Mesenchymal stem cell (in vitro differentiated cells and primary cell): ENCODE results near the gene PFN2.

ENCODE experiments used
- DNase-seq: peaks from one replicate; pipeline ENCODE4 v3.0.0-alpha.2; 2013
- H2AFZ ChIP-seq: one replicate; pipeline ENCODE4 v1.6.1; 2013; ENCODE audit warnings: low read depth, mild to moderate bottlenecking, control low read depth, inconsistent platforms, low read length, moderate library complexity
- H2AK5ac ChIP-seq: 2 replicates; pipeline ENCODE4 v1.6.1; 2013; ENCODE audit warnings: low read length, moderate library complexity, mild to moderate bottlenecking, inconsistent platforms; ENCODE audit not compliant: severe bottlenecking
- H2BK120ac ChIP-seq: one replicate; pipeline ENCODE4 v1.6.1; 2013; ENCODE audit warnings: low read depth, mild to moderate bottlenecking, inconsistent platforms, low read length, moderate library complexity
- H2BK12ac ChIP-seq, 2 experiments: one replicate each; pipeline ENCODE4 v1.6.1; 2013; ENCODE audit warnings: inconsistent platforms in 2 of 2, low read length in 2 of 2, mild to moderate bottlenecking in 2 of 2, moderate library complexity in 2 of 2, control low read depth in 1 of 2
- H2BK15ac ChIP-seq: one replicate; pipeline ENCODE4 v1.6.1; 2013; ENCODE audit warnings: mild to moderate bottlenecking, low read depth, inconsistent platforms; ENCODE audit not compliant: poor library complexity, severe bottlenecking
- H2BK5ac ChIP-seq: 2 replicates; pipeline ENCODE4 v1.6.1; 2013; ENCODE audit warnings: low read depth, mild to moderate bottlenecking, low read length, control low read depth, inconsistent platforms; ENCODE audit not compliant: poor library complexity, severe bottlenecking
- H3K14ac ChIP-seq, 2 experiments: one replicate each; pipeline ENCODE4 v1.6.1; 2013; ENCODE audit warnings: inconsistent platforms in 2 of 2, low read length in 2 of 2, control low read depth in 1 of 2, mild to moderate bottlenecking in 1 of 2, moderate library complexity in 1 of 2
- H3K18ac ChIP-seq, 2 experiments: one replicate each; pipeline ENCODE4 v1.6.1; 2013; ENCODE audit warnings: inconsistent platforms in 2 of 2, low read length in 2 of 2, control low read depth in 1 of 2, low read depth in 1 of 2, mild to moderate bottlenecking in 1 of 2
- H3K23ac ChIP-seq, 2 experiments: one replicate each; pipeline ENCODE4 v1.6.1; 2013; ENCODE audit warnings: inconsistent platforms in 2 of 2, low read length in 2 of 2, mild to moderate bottlenecking in 2 of 2, moderate library complexity in 2 of 2, control low read depth in 1 of 2
- H3K27ac ChIP-seq: 2 replicates; pipeline ENCODE4 v1.5.1; 2013; ENCODE audit warnings: mild to moderate bottlenecking, moderate library complexity, low read length, control low read depth, inconsistent platforms; ENCODE audit not compliant: poor library complexity, severe bottlenecking
- H3K27me3 ChIP-seq, 2 experiments: 2 replicates each; pipeline versions ENCODE4 v1.6.1 to v1.7.0; 2013; ENCODE audit warnings: low read length in 2 of 2, mild to moderate bottlenecking in 2 of 2, moderate library complexity in 2 of 2, control low read depth in 1 of 2, inconsistent platforms in 1 of 2; ENCODE audit not compliant: control insufficient read depth in 1 of 2, insufficient read depth in 1 of 2
- H3K36me3 ChIP-seq, 2 experiments: 2 replicates each; pipeline versions ENCODE4 v1.6.1 to v1.7.0; 2013; ENCODE audit warnings: low read length in 2 of 2, control low read depth in 1 of 2, inconsistent platforms in 1 of 2, low read depth in 1 of 2, mild to moderate bottlenecking in 1 of 2; ENCODE audit not compliant: insufficient read depth in 2 of 2, control insufficient read depth in 1 of 2
- H3K4ac ChIP-seq, 2 experiments: one replicate each; pipeline ENCODE4 v1.6.1; 2013; ENCODE audit warnings: inconsistent platforms in 2 of 2, low read length in 2 of 2, mild to moderate bottlenecking in 2 of 2, moderate library complexity in 2 of 2, control low read depth in 1 of 2, low read depth in 1 of 2
- H3K4me1 ChIP-seq: 2 replicates; pipeline ENCODE4 v1.6.1; 2013; ENCODE audit warnings: low read depth, low read length, control low read depth; ENCODE audit not compliant: control insufficient read depth, insufficient read depth
- H3K4me2 ChIP-seq: 2 replicates; pipeline ENCODE4 v1.6.1; 2013; ENCODE audit warnings: low read length, mild to moderate bottlenecking, inconsistent platforms; ENCODE audit not compliant: poor library complexity, severe bottlenecking
- H3K4me3 ChIP-seq, 2 experiments: 2 replicates each; pipeline versions ENCODE4 v1.5.1 to v1.7.0; 2013; ENCODE audit warnings: low read length in 2 of 2, mild to moderate bottlenecking in 2 of 2, control low read depth in 1 of 2, low read depth in 1 of 2; ENCODE audit not compliant: insufficient read depth in 1 of 2
- H3K79me1 ChIP-seq: replicated peaks from 2 replicates; pipeline ENCODE4 v1.6.1; 2013; ENCODE audit warnings: mild to moderate bottlenecking, control low read depth, low read length, inconsistent platforms; ENCODE audit not compliant: poor library complexity, severe bottlenecking
- H3K9ac ChIP-seq: 2 replicates; pipeline ENCODE4 v1.7.0; 2013; ENCODE audit warnings: mild to moderate bottlenecking, low read length, moderate library complexity
- H3K9me3 ChIP-seq: 2 replicates; pipeline ENCODE4 v1.7.0; 2013; ENCODE audit warnings: mild to moderate bottlenecking, low read length; ENCODE audit not compliant: control insufficient read depth
- H4K8ac ChIP-seq: one replicate; pipeline ENCODE4 v1.6.1; 2013; ENCODE audit warnings: inconsistent platforms, mild to moderate bottlenecking, low read length, moderate library complexity
- H4K91ac ChIP-seq: one replicate; pipeline ENCODE4 v1.6.1; 2013; ENCODE audit warnings: mild to moderate bottlenecking, low read length, inconsistent platforms
- WGBS: methylation state at CpG from one replicate; pipeline ENCODE4 v1.1.7; 2013; ENCODE audit warnings: mixed read lengths; 5-methylcytosine and 5-hydroxymethylcytosine counted together

Gene PFN2

DNA sequence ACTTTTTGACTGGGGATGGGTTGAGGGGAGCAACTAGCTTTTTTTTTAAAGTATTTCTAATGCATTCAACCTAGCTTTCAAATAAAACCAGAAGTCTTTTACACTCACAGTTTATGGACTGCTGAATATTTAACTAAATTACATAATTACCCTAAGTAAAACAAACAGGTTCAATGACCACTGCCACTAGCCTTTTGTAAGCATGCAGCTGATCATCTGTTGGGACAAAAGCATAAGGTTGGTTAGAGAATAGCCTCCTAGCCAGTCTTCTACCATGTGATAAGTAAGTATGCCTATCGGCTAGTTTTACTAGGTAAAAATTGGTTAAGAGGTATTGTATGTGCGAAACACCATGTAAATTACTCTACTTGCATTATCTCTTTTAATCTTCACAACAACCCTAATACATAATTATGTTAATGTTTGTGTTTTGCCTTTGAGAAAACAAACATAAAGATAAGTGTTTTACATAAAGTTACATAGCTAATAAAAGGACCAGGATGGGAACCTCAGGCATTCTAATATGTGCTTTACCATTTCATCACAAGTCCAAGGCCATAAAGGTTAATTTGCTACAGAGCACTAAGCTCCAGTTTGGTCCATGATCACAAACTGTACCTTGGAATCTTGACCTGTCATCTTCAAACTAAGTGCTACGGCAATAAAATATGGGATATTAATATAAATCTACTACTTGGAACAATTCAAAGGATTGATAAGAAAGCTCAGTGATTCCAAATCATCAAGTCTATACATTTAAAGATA lies 13.2 kb downstream of the PFN2 start:
- Histone ChIP-seq H3K79me1 (peaks cover 9% of the 10 kb centered on the region), H2BK5ac (no peak overlapping the region), H3K4me2 (no peak overlapping the region), H3K27ac (no peak overlapping the region), H2BK12ac (no peak overlapping the region), H3K9me3 (no peaks in the 10 kb centered on the region), H2AFZ (no peak overlapping the region), H2BK120ac (no peak overlapping the region), H3K9ac (no peak overlapping the region), H3K4me1 (no peaks in the 10 kb centered on the region), H2AK5ac (no peak overlapping the region), H3K23ac (no peak overlapping the region), H3K36me3 (peaks cover 2 to 41% of the 10 kb centered on the region in 2 experiments), H3K4me3 (no peak overlapping the region), H3K14ac (no peak overlapping the region), H2BK15ac (no peak overlapping the region), H4K8ac (no peak overlapping the region), H3K4ac (no peak overlapping the region), H4K91ac (no peak overlapping the region), H3K27me3 (no peaks in the 10 kb centered on the region), H3K18ac (no peak overlapping the region)
- no CpG with 5 or more reads among the region's 3 CpGs for WGBS
- DNase-seq = no peak

DNA sequence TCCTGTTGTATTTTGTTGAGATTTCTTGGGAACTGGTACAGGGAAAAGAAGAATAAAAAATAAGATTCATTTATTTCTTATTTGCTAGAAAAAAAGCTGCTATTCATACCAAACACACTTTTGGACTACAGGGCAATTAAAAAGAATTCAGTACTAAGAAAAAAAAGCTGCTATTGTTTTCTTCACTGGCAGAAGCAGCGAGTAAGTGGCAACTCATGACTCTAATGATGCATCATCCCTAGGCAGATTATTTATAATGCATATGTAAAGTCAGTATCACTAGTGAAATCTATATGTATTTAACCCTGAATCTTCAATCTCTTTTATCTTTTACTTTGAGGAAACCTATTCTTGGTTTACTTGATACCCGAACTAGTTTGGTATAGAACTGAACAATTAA lies 15.2 kb downstream of the PFN2 start:
- no CpG with 5 or more reads among the region's 2 CpGs for WGBS
- H2AFZ ChIP-seq = no peak overlapping the region
- no peak overlapping the region for H2AK5ac ChIP-seq
- H2BK15ac ChIP-seq = no peak overlapping the region
- no peak overlapping the region for H4K8ac ChIP-seq
- no peak overlapping the region for H3K4me3 ChIP-seq
- H3K18ac ChIP-seq = no peak overlapping the region
- no peak overlapping the region for H3K4ac ChIP-seq
- no peak overlapping the region for H2BK5ac ChIP-seq
- no peak overlapping the region for H3K14ac ChIP-seq
- peak; percentile 12 for DNase-seq
- H4K91ac ChIP-seq = no peak overlapping the region
- H3K79me1 ChIP-seq = peaks cover 13% of the 10 kb centered on the region
- no peak overlapping the region for H3K4me2 ChIP-seq
- H3K23ac ChIP-seq = no peak overlapping the region
- no peaks in the 10 kb centered on the region for H3K4me1 ChIP-seq
- peaks cover 7 to 53% of the 10 kb centered on the region in 2 experiments for H3K36me3 ChIP-seq
- H2BK12ac ChIP-seq = no peak overlapping the region
- no peaks in the 10 kb centered on the region for H3K27me3 ChIP-seq
- H3K9ac ChIP-seq = peak overlapping the region; percentile 42
- H3K9me3 ChIP-seq = no peaks in the 10 kb centered on the region
- no peak overlapping the region for H3K27ac ChIP-seq
- H2BK120ac ChIP-seq = no peak overlapping the region

DNA sequence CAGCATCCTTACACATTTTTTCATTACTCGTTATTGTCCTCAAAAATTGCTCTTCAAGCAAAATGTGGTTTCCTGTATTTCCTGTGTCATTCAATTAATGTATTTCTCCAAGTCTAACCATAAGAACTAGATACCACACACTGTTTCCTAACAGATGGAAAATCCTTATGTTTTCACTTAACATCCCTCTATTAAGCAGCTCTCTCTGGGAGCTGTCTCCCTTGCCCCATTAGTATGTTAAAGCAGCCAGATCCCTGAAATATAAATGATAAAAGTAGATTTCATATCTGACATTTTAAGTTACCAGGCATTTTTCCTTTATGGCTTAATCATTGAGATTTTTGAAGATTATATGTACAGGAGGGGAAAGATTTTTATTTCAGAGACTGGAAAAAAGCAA lies 15.9 kb downstream of the PFN2 start:
- no peak overlapping the region for H3K14ac ChIP-seq
- no peak overlapping the region for H3K18ac ChIP-seq
- H2BK12ac ChIP-seq = no peak overlapping the region
- peaks cover 8 to 51% of the 10 kb centered on the region in 2 experiments for H3K36me3 ChIP-seq
- H2BK5ac ChIP-seq = no peak overlapping the region
- WGBS = 82% methylated on average over 1 of the region's 1 CpG
- no peak overlapping the region for H3K23ac ChIP-seq
- no peaks in the 10 kb centered on the region for H3K9me3 ChIP-seq
- H3K4me3 ChIP-seq = no peak overlapping the region
- H3K9ac ChIP-seq = peak overlapping the region; percentile 43
- H3K27ac ChIP-seq = no peak overlapping the region
- H3K4ac ChIP-seq = no peak overlapping the region
- H4K8ac ChIP-seq = no peak overlapping the region
- no peak overlapping the region for H3K4me2 ChIP-seq
- no peak overlapping the region for H2AK5ac ChIP-seq
- H3K79me1 ChIP-seq = peaks cover 14% of the 10 kb centered on the region
- DNase-seq = peak; percentile 15
- H2AFZ ChIP-seq = no peak overlapping the region
- H3K27me3 ChIP-seq = no peaks in the 10 kb centered on the region
- H2BK15ac ChIP-seq = no peak overlapping the region
- H4K91ac ChIP-seq = no peak overlapping the region
- H3K4me1 ChIP-seq = no peaks in the 10 kb centered on the region
- H2BK120ac ChIP-seq = no peak overlapping the region

DNA sequence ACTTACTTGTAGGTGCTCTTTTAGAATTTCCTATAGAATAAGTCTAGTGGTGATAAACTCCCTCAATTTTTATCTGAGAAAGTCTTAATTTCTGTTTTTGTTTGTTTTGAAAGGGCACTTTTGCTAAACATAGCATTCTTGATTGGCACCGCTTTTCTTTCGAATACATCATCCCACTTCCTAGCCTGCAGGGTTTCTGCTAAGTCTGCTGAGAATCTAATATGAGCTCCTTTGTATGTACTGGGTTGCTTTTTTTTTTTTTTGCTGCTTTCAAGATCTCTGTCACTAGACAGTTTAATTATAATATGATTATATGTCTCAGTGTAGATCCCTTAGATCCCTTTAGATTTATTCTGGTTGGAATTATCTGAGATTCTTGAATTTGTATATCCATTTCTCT lies 21.5 kb downstream of the PFN2 start:
- 100% methylated on average over 2 of the region's 2 CpGs for WGBS
- Histone ChIP-seq H3K4me3 (no peak overlapping the region), H2AK5ac (no peak overlapping the region), H2BK5ac (no peak overlapping the region), H3K23ac (no peak overlapping the region), H2BK120ac (no peak overlapping the region), H3K4ac (no peak overlapping the region), H2BK15ac (no peak overlapping the region), H3K36me3 (peaks cover 21 to 55% of the 10 kb centered on the region in 2 experiments), H4K91ac (no peak overlapping the region), H3K18ac (no peak overlapping the region), H3K9ac (no peak overlapping the region), H3K79me1 (peaks cover 16% of the 10 kb centered on the region), H3K27ac (no peak overlapping the region), H3K9me3 (no peaks in the 10 kb centered on the region), H4K8ac (no peak overlapping the region), H3K27me3 (no peaks in the 10 kb centered on the region), H2BK12ac (no peak overlapping the region), H2AFZ (no peak overlapping the region), H3K14ac (no peak overlapping the region), H3K4me2 (no peak overlapping the region), H3K4me1 (no peaks in the 10 kb centered on the region)
- no peak for DNase-seq
